IMR-90 (cell line): ENCODE measurements around the gene PTPRG. TPM values are rescaled to one million over a fixed set of nuclear protein-coding genes. Genes with fewer than 3 reads are reported as not detected.

Experiments used
- ATAC-seq: fragments of 200-7000 bp; cut with Tn5 transposase; 2 replicates; pipeline ENCODE4 v1.9.1; 2020; ENCODE audit warnings: low read depth, mild to moderate bottlenecking, moderate library complexity
- BruUV-seq: library from RNA; stranded (reverse); fragments of 400-500 nt; replicated peaks from 2 replicates; lab custom pipeline; 2021; lab: Mats Ljungman, UMichigan
- CTCF ChIA-PET: fragments of 300-600 bp; formaldehyde crosslinking; extraction: SDS; loops from one replicate; lab custom pipeline; 2021; ENCODE audit warnings: antibody characterized with exemption; lab: Yijun Ruan, JAX
- POLR2A ChIA-PET: fragments of 300-600 bp; sonication (Branson Sonifier 250); formaldehyde crosslinking; loops from one replicate; lab custom pipeline; 2022; ENCODE audit warnings: antibody characterized with exemption; ENCODE audit not compliant: unreplicated experiment; lab: Charles Lee
- DNase-seq: peaks from one replicate; pipeline ENCODE4 v3.0.0; 2013
- H2AFZ ChIP-seq: replicated peaks from 2 replicates; pipeline ENCODE3; 2013; ENCODE audit warnings: low read length, mild to moderate bottlenecking; ENCODE audit not compliant: poor library complexity
- H2AK5ac ChIP-seq: 2 replicates; pipeline ENCODE4 v1.6.1; 2013; ENCODE audit warnings: low read depth, low read length, inconsistent platforms
- H2AK9ac ChIP-seq: replicated peaks from 2 replicates; pipeline ENCODE3; 2013; ENCODE audit warnings: mild to moderate bottlenecking, low read depth, low read length, moderate library complexity; ENCODE audit not compliant: poor library complexity
- H2BK120ac ChIP-seq: 2 replicates; pipeline ENCODE4 v1.6.1; 2013; ENCODE audit warnings: low read depth, low read length, inconsistent platforms
- H2BK15ac ChIP-seq: 3 replicates; pipeline ENCODE4 v1.6.1; 2013; ENCODE audit warnings: low read depth, low read length, inconsistent platforms
- H2BK20ac ChIP-seq: 2 replicates; pipeline ENCODE4 v1.6.1; 2013; ENCODE audit warnings: low read depth, mild to moderate bottlenecking, inconsistent platforms, low read length, moderate library complexity
- H2BK5ac ChIP-seq: 2 replicates; pipeline ENCODE4 v1.6.1; 2013; ENCODE audit warnings: mild to moderate bottlenecking, low read depth, low read length, inconsistent platforms; ENCODE audit not compliant: poor library complexity, severe bottlenecking
- H3K14ac ChIP-seq: replicated peaks from 2 replicates; pipeline ENCODE4 v1.6.1; 2013; ENCODE audit warnings: low read depth, low read length, inconsistent platforms
- H3K18ac ChIP-seq: 2 replicates; pipeline ENCODE4 v1.6.1; 2013; ENCODE audit warnings: low read depth, low read length, control low read depth
- H3K23ac ChIP-seq: 2 replicates; pipeline ENCODE4 v1.6.1; 2013; ENCODE audit warnings: low read depth, low read length, inconsistent platforms
- H3K27ac ChIP-seq: 2 replicates; pipeline ENCODE4 v1.5.1; 2013; ENCODE audit warnings: mild to moderate bottlenecking, control low read depth, low read length; ENCODE audit not compliant: insufficient read depth
- H3K27me3 ChIP-seq: 2 replicates; pipeline ENCODE4 v1.6.1; 2013; ENCODE audit warnings: low read length; ENCODE audit not compliant: control insufficient read depth, insufficient read depth
- H3K36me3 ChIP-seq: 2 replicates; pipeline ENCODE4 v1.6.1; 2013; ENCODE audit warnings: low read length, mixed read lengths; ENCODE audit not compliant: control insufficient read depth, insufficient read depth
- H3K4ac ChIP-seq: 2 replicates; pipeline ENCODE4 v1.6.1; 2013; ENCODE audit warnings: low read depth, low read length, inconsistent platforms
- H3K4me1 ChIP-seq: 2 replicates; pipeline ENCODE4 v1.6.1; 2013; ENCODE audit warnings: low read length, mixed read lengths; ENCODE audit not compliant: control insufficient read depth, insufficient read depth
- H3K4me2 ChIP-seq: 2 replicates; pipeline ENCODE4 v1.6.1; 2013; ENCODE audit warnings: low read depth, mild to moderate bottlenecking, control low read depth, low read length, moderate library complexity
- H3K4me3 ChIP-seq: 2 replicates; pipeline ENCODE4 v1.5.1; 2013; ENCODE audit warnings: low read depth, mild to moderate bottlenecking, control low read depth, low read length, moderate library complexity; ENCODE audit not compliant: insufficient read depth
- H3K56ac ChIP-seq: 2 replicates; pipeline ENCODE4 v1.6.1; 2013; ENCODE audit warnings: low read length, inconsistent platforms; ENCODE audit not compliant: insufficient read depth; ENCODE audit errors: extremely low read depth
- H3K79me1 ChIP-seq, 2 experiments: 2 replicates each; pipeline ENCODE4 v1.6.1; 2013; ENCODE audit warnings: low read length in 2 of 2, inconsistent platforms in 1 of 2, low read depth in 1 of 2
- H3K9ac ChIP-seq: 2 replicates; pipeline ENCODE4 v1.6.1; 2013; ENCODE audit warnings: low read depth, low read length, control low read depth
- H3K9me1 ChIP-seq: 2 replicates; pipeline ENCODE4 v1.6.1; 2013; ENCODE audit warnings: low read length, inconsistent platforms; ENCODE audit not compliant: insufficient read depth
- H3K9me3 ChIP-seq: 2 replicates; pipeline ENCODE4 v1.6.1; 2013; ENCODE audit warnings: low read length; ENCODE audit not compliant: control insufficient read depth, insufficient read depth
- H4K20me1 ChIP-seq: 2 replicates; pipeline ENCODE4 v1.6.1; 2013; ENCODE audit warnings: low read length, inconsistent platforms; ENCODE audit not compliant: insufficient read depth
- H4K5ac ChIP-seq: 2 replicates; pipeline ENCODE4 v1.6.1; 2013; ENCODE audit warnings: mild to moderate bottlenecking, low read depth, low read length, control low read depth
- H4K8ac ChIP-seq, 2 experiments: 2 replicates each; pipeline ENCODE4 v1.6.1; 2013; ENCODE audit warnings: low read depth in 2 of 2, low read length in 2 of 2, control low read depth in 1 of 2, inconsistent platforms in 1 of 2
- H4K91ac ChIP-seq: 2 replicates; pipeline ENCODE4 v1.6.1; 2013; ENCODE audit warnings: low read depth, low read length, inconsistent platforms; ENCODE audit not compliant: insufficient read depth
- BHLHE40 ChIP-seq: fragments of 150-350 bp; IDR thresholded peaks from 2 replicates; pipeline ENCODE4 v1.6.1; 2016; ENCODE audit warnings: mild to moderate bottlenecking, low read depth, low read length
- CEBPB ChIP-seq: IDR thresholded peaks from 2 replicates; pipeline ENCODE4 v1.6.1; 2012; ENCODE audit warnings: low read depth, low read length, improper control_type of control experiment
- CHD1 ChIP-seq: IDR thresholded peaks from 2 replicates; pipeline ENCODE4 v1.6.1; 2012; ENCODE audit warnings: low read depth, low read length, improper control_type of control experiment
- FOS ChIP-seq: fragments of 150-350 bp; IDR thresholded peaks from 2 replicates; pipeline ENCODE4 v1.6.1; 2016; ENCODE audit warnings: low read depth, low read length
- MAFK ChIP-seq: IDR thresholded peaks from 2 replicates; pipeline ENCODE4 v1.6.1; 2012; ENCODE audit warnings: low read depth, low read length, improper control_type of control experiment
- MAZ ChIP-seq: IDR thresholded peaks from 2 replicates; pipeline ENCODE4 v1.6.1; 2012; ENCODE audit warnings: low read depth, mild to moderate bottlenecking, low read length, improper control_type of control experiment, moderate library complexity, borderline replicate concordance
- MXI1 ChIP-seq: IDR thresholded peaks from 2 replicates; pipeline ENCODE4 v1.6.1; 2012; ENCODE audit warnings: low read depth, mild to moderate bottlenecking, low read length, moderate library complexity, borderline replicate concordance
- NFE2L2 ChIP-seq: fragments of 150-350 bp; IDR thresholded peaks from 2 replicates; pipeline ENCODE4 v1.6.1; 2016; ENCODE audit warnings: low read depth, mild to moderate bottlenecking, low read length
- POLR2A ChIP-seq: IDR thresholded peaks from 2 replicates; pipeline ENCODE4 v1.6.1; 2012; ENCODE audit warnings: mild to moderate bottlenecking, low read depth, low read length
- RAD21 ChIP-seq: IDR thresholded peaks from 2 replicates; pipeline ENCODE4 v1.6.1; 2012; ENCODE audit warnings: low read length, improper control_type of control experiment
- RCOR1 ChIP-seq: IDR thresholded peaks from 2 replicates; pipeline ENCODE4 v1.6.1; 2012; ENCODE audit warnings: mild to moderate bottlenecking, low read length, improper control_type of control experiment; ENCODE audit not compliant: insufficient replicate concordance
- RFX5 ChIP-seq: IDR thresholded peaks from 2 replicates; pipeline ENCODE4 v1.8.0; 2012; ENCODE audit warnings: low read depth, mild to moderate bottlenecking, low read length, moderate library complexity
- SMC3 ChIP-seq: fragments of 150-350 bp; IDR thresholded peaks from 2 replicates; pipeline ENCODE4 v1.6.1; 2016; ENCODE audit warnings: low read depth, mild to moderate bottlenecking, antibody characterized with exemption, low read length, moderate library complexity
- WGBS, 2 experiments: methylation state at CpG; one replicate each; pipeline versions ENCODE4 v1.1.5 to v1.1.7; 2013; ENCODE audit warnings: missing lambda C conversion rate in 2 of 2; ENCODE audit not compliant: insufficient read length in 1 of 2; ENCODE audit errors: extremely low coverage in 2 of 2; 5-methylcytosine and 5-hydroxymethylcytosine counted together
- dilution Hi-C: fragments of 300-500 bp; cut with HindIII; formaldehyde crosslinking; loops from one replicate; pipeline ENCODE4 v1.14.3; 2018; ENCODE audit warnings: low sequenced_read_pairs; ENCODE audit not compliant: unreplicated experiment
- in situ Hi-C: fragments of 300-500 bp; cut with MboI; formaldehyde crosslinking; loops from 3 replicates; pipeline ENCODE4 v1.14.3; 2019; ENCODE audit warnings: low sequenced_read_pairs, inconsistent platforms, mixed read lengths
- intact Hi-C: fragments of 100-400 bp; cut with micrococcal nuclease; formaldehyde crosslinking; loops from 2 replicates; pipeline ENCODE4 v1.10.0; 2022
- polyA plus RNA-seq, 3 experiments: library from polyadenylated mRNA; depleted of rRNA; stranded (reverse); fragments of >200 nt; gene quantifications; 2 replicates each; pipeline ENCODE4 v1.2.3, GENCODE V29; 2012; ENCODE audit warnings: low replicate concordance in 1 of 3
- total RNA-seq: library from RNA; depleted of rRNA; stranded (reverse); fragments of >200 nt; gene quantifications from 2 replicates; pipeline ENCODE4 v1.2.3, GENCODE V29; 2012
- TF ChIP-seq, protein P1 (sequence below): fragments of 150-350 bp; IDR thresholded peaks from 2 replicates; pipeline ENCODE4 v1.6.1; 2016; ENCODE audit warnings: low read depth, mild to moderate bottlenecking, low read length, moderate library complexity, borderline replicate concordance
- TF ChIP-seq, protein P2 (sequence below): fragments of 150-350 bp; IDR thresholded peaks from 2 replicates; pipeline ENCODE4 v1.6.1; 2017; ENCODE audit warnings: mild to moderate bottlenecking, antibody characterized with exemption, low read length, low read depth
- TF ChIP-seq, protein P3 (sequence below): conservative IDR thresholded peaks from 2 replicates; pipeline ENCODE4 v1.5.1; 2012; ENCODE audit warnings: mild to moderate bottlenecking, low read depth, low read length, improper control_type of control experiment

PTPRG gene
- total and polyA plus RNA-seq, 2 of the 4 experiments (the other 2 are of a cell fraction): 7.7 to 31.0 TPM

DNA sequence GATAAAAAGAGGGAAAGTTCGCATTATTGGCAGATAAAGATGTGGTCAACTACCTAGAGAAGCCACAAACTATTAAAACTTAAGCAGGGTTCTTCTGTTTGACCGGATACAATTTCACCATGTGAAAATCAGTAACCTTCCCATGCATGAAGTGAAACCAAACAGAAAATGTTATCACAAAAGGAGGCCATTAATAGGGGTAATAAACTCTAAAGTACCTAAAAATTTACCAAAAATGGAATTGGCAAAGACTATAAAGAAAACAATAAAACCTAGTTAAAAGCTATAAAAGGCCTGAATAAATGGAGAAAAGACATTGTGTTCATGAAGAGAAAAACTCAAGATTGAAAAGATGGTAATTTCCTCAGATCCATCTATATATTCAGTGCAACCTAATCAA lies 728.6 kb downstream of the PTPRG start:
- TF ChIP-seq, protein P1, sequence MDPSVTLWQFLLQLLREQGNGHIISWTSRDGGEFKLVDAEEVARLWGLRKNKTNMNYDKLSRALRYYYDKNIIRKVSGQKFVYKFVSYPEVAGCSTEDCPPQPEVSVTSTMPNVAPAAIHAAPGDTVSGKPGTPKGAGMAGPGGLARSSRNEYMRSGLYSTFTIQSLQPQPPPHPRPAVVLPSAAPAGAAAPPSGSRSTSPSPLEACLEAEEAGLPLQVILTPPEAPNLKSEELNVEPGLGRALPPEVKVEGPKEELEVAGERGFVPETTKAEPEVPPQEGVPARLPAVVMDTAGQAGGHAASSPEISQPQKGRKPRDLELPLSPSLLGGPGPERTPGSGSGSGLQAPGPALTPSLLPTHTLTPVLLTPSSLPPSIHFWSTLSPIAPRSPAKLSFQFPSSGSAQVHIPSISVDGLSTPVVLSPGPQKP: no peak
- TF ChIP-seq CHD1 (no peak), SMC3 (no peak), POLR2A (no peak), NFE2L2 (no peak), MAZ (no peak), FOS (no peak), RCOR1 (no peak), MXI1 (no peak), CEBPB (no peak), RFX5 (no peak), BHLHE40 (no peak), RAD21 (no peak), MAFK (no peak)
- TF ChIP-seq, protein P2, sequence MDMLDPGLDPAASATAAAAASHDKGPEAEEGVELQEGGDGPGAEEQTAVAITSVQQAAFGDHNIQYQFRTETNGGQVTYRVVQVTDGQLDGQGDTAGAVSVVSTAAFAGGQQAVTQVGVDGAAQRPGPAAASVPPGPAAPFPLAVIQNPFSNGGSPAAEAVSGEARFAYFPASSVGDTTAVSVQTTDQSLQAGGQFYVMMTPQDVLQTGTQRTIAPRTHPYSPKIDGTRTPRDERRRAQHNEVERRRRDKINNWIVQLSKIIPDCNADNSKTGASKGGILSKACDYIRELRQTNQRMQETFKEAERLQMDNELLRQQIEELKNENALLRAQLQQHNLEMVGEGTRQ: no peak
- TF ChIP-seq, protein P3, sequence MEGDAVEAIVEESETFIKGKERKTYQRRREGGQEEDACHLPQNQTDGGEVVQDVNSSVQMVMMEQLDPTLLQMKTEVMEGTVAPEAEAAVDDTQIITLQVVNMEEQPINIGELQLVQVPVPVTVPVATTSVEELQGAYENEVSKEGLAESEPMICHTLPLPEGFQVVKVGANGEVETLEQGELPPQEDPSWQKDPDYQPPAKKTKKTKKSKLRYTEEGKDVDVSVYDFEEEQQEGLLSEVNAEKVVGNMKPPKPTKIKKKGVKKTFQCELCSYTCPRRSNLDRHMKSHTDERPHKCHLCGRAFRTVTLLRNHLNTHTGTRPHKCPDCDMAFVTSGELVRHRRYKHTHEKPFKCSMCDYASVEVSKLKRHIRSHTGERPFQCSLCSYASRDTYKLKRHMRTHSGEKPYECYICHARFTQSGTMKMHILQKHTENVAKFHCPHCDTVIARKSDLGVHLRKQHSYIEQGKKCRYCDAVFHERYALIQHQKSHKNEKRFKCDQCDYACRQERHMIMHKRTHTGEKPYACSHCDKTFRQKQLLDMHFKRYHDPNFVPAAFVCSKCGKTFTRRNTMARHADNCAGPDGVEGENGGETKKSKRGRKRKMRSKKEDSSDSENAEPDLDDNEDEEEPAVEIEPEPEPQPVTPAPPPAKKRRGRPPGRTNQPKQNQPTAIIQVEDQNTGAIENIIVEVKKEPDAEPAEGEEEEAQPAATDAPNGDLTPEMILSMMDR: no peak
- Histone ChIP-seq H3K4me3 (no peak overlapping the region), H4K5ac (no peak overlapping the region), H3K79me1 (no peaks in the 10 kb centered on the region), H2BK20ac (no peak overlapping the region), H3K14ac (no peak overlapping the region), H3K4ac (no peak overlapping the region), H3K27me3 (no peaks in the 10 kb centered on the region), H2AFZ (no peak overlapping the region), H4K8ac (no peak overlapping the region), H3K4me1 (no peaks in the 10 kb centered on the region), H2AK5ac (no peak overlapping the region), H4K91ac (no peak overlapping the region), H3K23ac (no peak overlapping the region), H3K27ac (no peak overlapping the region), H2BK15ac (no peak overlapping the region), H2AK9ac (no peak overlapping the region), H4K20me1 (no peaks in the 10 kb centered on the region), H3K9me3 (no peaks in the 10 kb centered on the region), H3K9me1 (no peaks in the 10 kb centered on the region), H3K4me2 (no peak overlapping the region), H3K18ac (no peak overlapping the region), H3K9ac (no peak overlapping the region), H2BK120ac (no peak overlapping the region), H3K56ac (no peak overlapping the region), H3K36me3 (peaks cover 4% of the 10 kb centered on the region; the same call in 1 of the 2 replicates), H2BK5ac (no peak overlapping the region)
- no CpG with 5 or more reads among the region's 2 CpGs for WGBS, 2 experiments
- POLR2A ChIA-PET: no interaction called here
- ATAC-seq (no peak), DNase-seq (no peak)
- no TSS peak for BruUV-seq
- dilution Hi-C loops (no loop called here), in situ Hi-C loops (no loop called here), intact Hi-C loops (no loop called here)
- CTCF ChIA-PET: no interaction called here
